Measurements from ENCODE around the gene APOC1.

DNA sequence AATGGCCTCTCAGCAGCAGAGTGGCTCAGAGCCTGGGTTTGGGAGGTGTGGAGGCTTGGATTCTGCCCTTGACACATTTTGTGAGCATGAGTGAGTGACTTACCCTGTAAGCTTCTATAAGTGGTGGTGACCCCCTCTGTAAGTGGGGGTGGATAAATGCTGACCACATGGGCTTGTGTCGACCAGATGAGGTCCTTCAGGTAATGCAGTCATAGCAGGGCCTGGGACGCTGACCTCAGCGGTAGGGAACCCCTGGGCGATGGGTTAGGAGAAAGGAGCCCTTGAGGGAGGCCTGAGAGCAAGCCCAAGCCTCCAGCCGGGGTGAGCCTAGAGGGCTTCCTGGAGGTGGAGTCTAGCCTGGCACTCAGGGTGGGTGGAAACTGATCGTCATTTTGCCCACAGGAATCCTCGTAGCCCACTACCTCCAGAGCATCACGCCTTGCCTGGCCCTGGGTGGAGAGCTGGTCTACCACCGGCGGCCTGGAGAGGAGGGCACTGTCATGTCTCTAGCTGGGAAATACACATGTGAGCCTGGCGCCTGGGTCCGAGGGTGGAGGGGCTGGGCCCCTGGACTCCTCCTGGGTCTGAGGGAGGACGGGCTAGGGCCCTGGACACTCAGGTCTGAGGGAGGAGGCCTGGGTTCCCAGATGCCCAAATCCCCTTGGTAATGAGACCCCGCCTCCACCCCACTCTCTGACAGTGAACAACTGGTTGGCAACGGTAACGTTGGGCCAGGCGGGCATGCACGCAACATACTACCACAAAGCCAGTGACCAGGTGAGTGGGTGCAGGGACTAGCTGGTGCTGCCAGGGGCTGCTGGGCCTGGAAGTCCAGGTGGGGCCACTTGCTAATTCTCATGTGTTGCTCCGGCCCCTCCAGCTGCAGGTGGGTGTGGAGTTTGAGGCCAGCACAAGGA is 13.8 kb upstream of the APOC1 start:
- TF ChIP-seq CTCF (conservative IDR thresholded peaks at IDR 0.05) (no peak), EZH2 (IDR thresholded peaks at IDR 0.05; ENCODE audit: low read depth) (no peak)

All from PC-9 (cell line).